DOHH2 (cell line): ENCODE data around the gene MARCHF3.

ENCODE experiments used
- H3F3A ChIP-seq: fragments of 200-600 bp; sonication (generic), shearing (Covaris generic); 2 replicates; pipeline ENCODE4 v1.6.0; 2016; ENCODE audit warnings: antibody characterized with exemption, mild to moderate bottlenecking; ENCODE audit not compliant: control insufficient read depth, insufficient read depth
- H3K27ac ChIP-seq: fragments of 200-600 bp; sonication (generic); 2 replicates; pipeline ENCODE4 v1.5.1; 2014; ENCODE audit warnings: low read depth, mild to moderate bottlenecking, low read length, moderate library complexity
- H3K27me3 ChIP-seq: fragments of 200-600 bp; sonication (generic); 2 replicates; pipeline ENCODE4 v1.6.1; 2014; ENCODE audit warnings: mild to moderate bottlenecking, low read length, mixed read lengths; ENCODE audit not compliant: control insufficient read depth
- H3K36me3 ChIP-seq: fragments of 200-600 bp; sonication (generic); 2 replicates; pipeline ENCODE4 v1.6.1; 2014; ENCODE audit warnings: mild to moderate bottlenecking, low read length, moderate library complexity, mixed read lengths; ENCODE audit not compliant: control insufficient read depth
- H3K4me1 ChIP-seq: fragments of 200-600 bp; sonication (generic); 2 replicates; pipeline ENCODE4 v1.6.1; 2014; ENCODE audit warnings: mild to moderate bottlenecking, low read length, mixed read lengths; ENCODE audit not compliant: control insufficient read depth
- H3K4me2 ChIP-seq: fragments of 200-600 bp; sonication (generic); 2 replicates; pipeline ENCODE4 v1.6.0; 2014; ENCODE audit warnings: mild to moderate bottlenecking, low read length, moderate library complexity
- H3K4me3 ChIP-seq: fragments of 200-600 bp; sonication (generic); 2 replicates; pipeline ENCODE4 v1.5.1; 2014; ENCODE audit warnings: mild to moderate bottlenecking, low read length, mixed read lengths
- H3K79me2 ChIP-seq: fragments of 200-600 bp; sonication (generic); 2 replicates; pipeline ENCODE4 v1.6.1; 2014; ENCODE audit warnings: mild to moderate bottlenecking, low read length, mixed read lengths; ENCODE audit not compliant: control insufficient read depth
- H3K9me2 ChIP-seq: fragments of 200-600 bp; sonication (generic); replicated peaks from 2 replicates; pipeline ENCODE4 v1.6.1; 2014; ENCODE audit warnings: mild to moderate bottlenecking, low read length, mixed read lengths; ENCODE audit not compliant: control insufficient read depth
- H3K9me3 ChIP-seq: fragments of 200-600 bp; sonication (generic); 2 replicates; pipeline ENCODE4 v1.6.1; 2014; ENCODE audit warnings: antibody characterized with exemption, low read length, mixed read lengths; ENCODE audit not compliant: control insufficient read depth, insufficient read depth
- H4K20me1 ChIP-seq: fragments of 200-600 bp; sonication (generic); 2 replicates; pipeline ENCODE4 v1.6.0; 2014; ENCODE audit warnings: low read depth, mild to moderate bottlenecking, antibody characterized with exemption, low read length, moderate library complexity; ENCODE audit not compliant: control insufficient read depth, insufficient read depth
- CTCF ChIP-seq: fragments of 200-600 bp; sonication (generic); IDR thresholded peaks from one replicate; pipeline ENCODE4 v1.5.1; 2014; ENCODE audit warnings: antibody characterized with exemption, mild to moderate bottlenecking, low read depth, low read length; ENCODE audit not compliant: poor library complexity, severe bottlenecking
- EZH2phosphoT487 ChIP-seq: fragments of 200-600 bp; sonication (generic); IDR thresholded peaks from 2 replicates; pipeline ENCODE4 v1.6.1; 2017; ENCODE audit warnings: borderline replicate concordance, mild to moderate bottlenecking, antibody characterized with exemption, low read length, moderate library complexity, mixed read lengths

The MARCHF3 gene

GRCh38 chr5:127013407-127013806 is 17.0 kb downstream of the MARCHF3 start:
- Histone ChIP-seq H3K79me2 (peaks cover 40% of the 10 kb centered on the region), H3K36me3 (no peaks in the 10 kb centered on the region), H3F3A (0 out of 2 replicates have a peak, but pooled peaks cover 3% of the 10 kb centered on the region), H3K4me2 (peak overlapping the region; percentile 38), H3K27ac (no peak overlapping the region), H3K27me3 (no peaks in the 10 kb centered on the region), H3K4me3 (no peak overlapping the region; the same call in none of the 2 replicates), H3K9me3 (no peaks in the 10 kb centered on the region), H4K20me1 (no peaks in the 10 kb centered on the region), H3K9me2 (0 out of 2 replicates have a peak, but pooled peaks cover 3% of the 10 kb centered on the region), H3K4me1 (peaks cover 39% of the 10 kb centered on the region)
- TF ChIP-seq EZH2phosphoT487, result no peak
- no peak for TF ChIP-seq CTCF

GRCh38 chr5:127012916-127013315 is 17.4 kb downstream of the MARCHF3 start:
- Histone ChIP-seq H3K36me3 (no peaks in the 10 kb centered on the region), H3K27ac (no peak overlapping the region), H3K4me1 (peaks cover 39% of the 10 kb centered on the region), H4K20me1 (no peaks in the 10 kb centered on the region), H3F3A (0 out of 2 replicates have a peak, but pooled peaks cover 3% of the 10 kb centered on the region), H3K4me3 (no peak overlapping the region; the same call in 1 of the 2 replicates), H3K9me2 (0 out of 2 replicates have a peak, but pooled peaks cover 3% of the 10 kb centered on the region), H3K79me2 (peaks cover 39% of the 10 kb centered on the region), H3K27me3 (no peaks in the 10 kb centered on the region), H3K9me3 (no peaks in the 10 kb centered on the region), H3K4me2 (peak overlapping the region; percentile 38)
- TF ChIP-seq EZH2phosphoT487 (no peak), CTCF (no peak)

GRCh38 chr5:127011961-127012644 is 18.3 kb downstream of the MARCHF3 start:
- Histone ChIP-seq H3K36me3 (no peaks in the 10 kb centered on the region), H3K4me2 (peak overlapping the region; percentile 19), H3K9me3 (no peaks in the 10 kb centered on the region), H3K79me2 (peaks cover 36% of the 10 kb centered on the region), H3K4me1 (peaks cover 39% of the 10 kb centered on the region), H3K4me3 (no peak overlapping the region), H3K27ac (no peak overlapping the region), H3K27me3 (no peaks in the 10 kb centered on the region), H3F3A (peaks cover 3% of the 10 kb centered on the region; the same call in 1 of the 2 replicates), H4K20me1 (no peaks in the 10 kb centered on the region), H3K9me2 (no peaks in the 10 kb centered on the region)
- TF ChIP-seq EZH2phosphoT487, result no peak
- no peak for TF ChIP-seq CTCF
